HepG2 (cell line): Measurements from ENCODE around the gene TBRG4. TPM values are rescaled to one million over a fixed set of nuclear protein-coding genes. Genes with fewer than 3 reads are reported as not detected.

ENCODE experiments used
- ATAC-seq: fragments of 200-7000 bp; cut with Tn5 transposase; 3 replicates; pipeline ENCODE4 v1.9.1; 2020; ENCODE audit warnings: mild to moderate bottlenecking, moderate library complexity
- BruUV-seq: library from RNA; stranded (reverse); fragments of 400-500 nt; replicated peaks from 2 replicates; lab custom pipeline; 2021; lab: Mats Ljungman, UMichigan
- CTCF ChIA-PET: fragments of 300-600 bp; formaldehyde crosslinking; extraction: SDS; loops from one replicate; lab custom pipeline; 2021; ENCODE audit warnings: low total read pairs, inconsistent platforms, low intra/inter-chr PET ratio; lab: Yijun Ruan, JAX
- POLR2A ChIA-PET: fragments of 350-600 bp; sonication (Branson Sonifier 250); formaldehyde crosslinking; loops from one replicate; lab custom pipeline; 2020; ENCODE audit warnings: antibody characterized with exemption, inconsistent platforms; lab: Yijun Ruan, JAX
- DNase-seq: peaks from one replicate; pipeline ENCODE4 v3.0.0-alpha.2; 2015; ENCODE audit warnings: low spot score
- FAIRE-seq: peaks from 3 replicates; lab custom pipeline; 2011; peaks lifted over from hg19 to GRCh38; lab: Jason Lieb, UNC
- H2AFZ ChIP-seq: one replicate; pipeline ENCODE4 v1.6.1; 2011; ENCODE audit warnings: low read length, inconsistent platforms
- H3K27ac ChIP-seq: fragments of 300-600 bp; 3 replicates; pipeline ENCODE4 v1.8.0; 2011; ENCODE audit warnings: mixed run types, mild to moderate bottlenecking, mixed read lengths, low read length, inconsistent platforms; ENCODE audit not compliant: insufficient read depth; ENCODE audit errors: extremely low read length
- H3K27me3 ChIP-seq, 2 experiments: fragments of 200-600 bp in 1 of 2; 2 replicates in 1 of 2; 3 replicates in 1 of 2; pipeline versions ENCODE4 v1.6.0 to v1.8.0; 2011; ENCODE audit warnings: low read length in 2 of 2, mild to moderate bottlenecking in 2 of 2, moderate library complexity in 2 of 2, inconsistent platforms in 1 of 2; ENCODE audit not compliant: insufficient read depth in 2 of 2, control insufficient read depth in 1 of 2
- H3K36me3 ChIP-seq, 2 experiments: fragments of 200-600 bp in 1 of 2; replicated peaks in 1 of 2; 2 replicates in 1 of 2; 3 replicates in 1 of 2; pipeline versions ENCODE4 v1.5.1 to v1.8.0; 2011; ENCODE audit warnings: low read length in 2 of 2, inconsistent platforms in 1 of 2; ENCODE audit not compliant: insufficient read depth in 2 of 2, control insufficient read depth in 1 of 2
- H3K4me1 ChIP-seq: 2 replicates; pipeline ENCODE4 v1.5.1; 2012; ENCODE audit warnings: low read length, inconsistent platforms; ENCODE audit not compliant: insufficient read depth
- H3K4me2 ChIP-seq: 2 replicates; pipeline ENCODE4 v1.6.0; 2011; ENCODE audit warnings: low read depth, low read length, inconsistent platforms
- H3K4me3 ChIP-seq, 3 experiments: fragments of 200-600 bp in 1 of 3; sonication (generic), shearing (Covaris generic) in 1 of 3; replicated peaks in 1 of 3; 2 replicates each; pipeline ENCODE4 v1.5.1; 2011 to 2016; ENCODE audit warnings: low read length in 3 of 3, inconsistent platforms in 2 of 3, low read depth in 2 of 3, mild to moderate bottlenecking in 2 of 3, control low read depth in 1 of 3, mixed read lengths in 1 of 3; ENCODE audit not compliant: insufficient read depth in 1 of 3
- H3K79me2 ChIP-seq: one replicate; pipeline ENCODE4 v1.6.1; 2011; ENCODE audit warnings: low read length, inconsistent platforms; ENCODE audit not compliant: insufficient read depth
- H3K9ac ChIP-seq: 2 replicates; pipeline ENCODE4 v1.6.0; 2011; ENCODE audit warnings: mild to moderate bottlenecking, low read depth, low read length, inconsistent platforms; ENCODE audit not compliant: insufficient read depth
- H3K9me3 ChIP-seq: 2 replicates; pipeline ENCODE4 v1.5.1; 2012; ENCODE audit warnings: mild to moderate bottlenecking, low read length
- H4K20me1 ChIP-seq: 2 replicates; pipeline ENCODE4 v1.6.0; 2011; ENCODE audit warnings: inconsistent platforms, mild to moderate bottlenecking, low read length, moderate library complexity; ENCODE audit not compliant: insufficient read depth
- DPF2 ChIP-seq: sonication (generic); formaldehyde crosslinking; IDR thresholded peaks from 2 replicates; pipeline ENCODE4 v1.4.0; 2020; ENCODE audit warnings: mild to moderate bottlenecking, low read depth, missing genetic modification reagents, borderline replicate concordance
- HNRNPK ChIP-seq: fragments of 200-400 bp; formaldehyde crosslinking; IDR thresholded peaks from 2 replicates; pipeline ENCODE4 v1.6.1; 2018; ENCODE audit warnings: low read length, low read depth, moderate library complexity, mild to moderate bottlenecking; ENCODE audit not compliant: poor library complexity, severe bottlenecking
- IRF2 ChIP-seq: IDR thresholded peaks from 2 replicates; pipeline ENCODE4 v1.6.1; 2018; ENCODE audit warnings: missing genetic modification reagents, missing compliant biosample characterization
- MYC ChIP-seq: sonication (generic); formaldehyde crosslinking; IDR thresholded peaks from 2 replicates; pipeline ENCODE4 v1.9.0; 2021; ENCODE audit warnings: missing genetic modification reagents, borderline replicate concordance
- RBAK ChIP-seq: sonication (generic); formaldehyde crosslinking; IDR thresholded peaks from 2 replicates; pipeline ENCODE4 v1.5.1; 2020; ENCODE audit warnings: mild to moderate bottlenecking, missing genetic modification reagents
- ZNF260 ChIP-seq: sonication (generic); formaldehyde crosslinking; IDR thresholded peaks from 2 replicates; pipeline ENCODE4 v1.4.0; 2020; ENCODE audit warnings: missing genetic modification reagents, low read depth, mild to moderate bottlenecking, borderline replicate concordance
- ZNF772 ChIP-seq: sonication (generic); formaldehyde crosslinking; IDR thresholded peaks from 2 replicates; pipeline ENCODE4 v1.5.0; 2020; ENCODE audit warnings: mild to moderate bottlenecking, missing genetic modification reagents
- WGBS: methylation state at CpG from one replicate; pipeline ENCODE4 v1.1.6; 2017; ENCODE audit warnings: low lambda C conversion rate; 5-methylcytosine and 5-hydroxymethylcytosine counted together
- in situ Hi-C: cut with HindIII; loops from 2 replicates; pipeline ENCODE4 v1.10.0; 2017; ENCODE audit warnings: low pct_unique_long_range_greater_than_20kb; ENCODE audit not compliant: extremely low pct_ligation_motif_present
- intact Hi-C: fragments of 100-400 bp; cut with micrococcal nuclease; formaldehyde crosslinking; loops from one replicate; pipeline ENCODE4 v1.10.0; 2022; ENCODE audit not compliant: unreplicated experiment
- polyA plus RNA-seq, 8 experiments: library from polyadenylated mRNA; depleted of rRNA in 3 of 8; stranded (reverse) in 7 of 8; unstranded in 1 of 8; fragments of >200 nt; fragmentation: Illumina TruSeq in 4 of 8; extraction: Trizol in 4 of 8; gene quantifications; 2 replicates each; pipeline versions ENCODE4 v1.2.1 to v1.2.3, GENCODE V29; 2011 to 2016; ENCODE audit warnings: low read depth in 4 of 8, missing spikeins in 1 of 8, mixed read lengths in 1 of 8; ENCODE audit not compliant: insufficient read depth in 1 of 8
- total RNA-seq, 5 experiments: library from RNA; depleted of rRNA; stranded (reverse); fragments of >200 nt; fragmentation: Illumina TruSeq; extraction: Trizol; gene quantifications; 2 replicates each; pipeline ENCODE4 v1.2.3, GENCODE V29; 2016; ENCODE audit warnings: low read depth in 1 of 5
- TF ChIP-seq, protein P1 (sequence below), 2 experiments: sonication (generic) in 1 of 2; formaldehyde crosslinking in 1 of 2; IDR thresholded peaks; 2 replicates each; pipeline versions ENCODE4 v1.4.0 to v1.6.1; 2018 to 2020; ENCODE audit warnings: missing genetic modification reagents in 2 of 2, borderline replicate concordance in 1 of 2, low read depth in 1 of 2, mild to moderate bottlenecking in 1 of 2, missing biosample characterization in 1 of 2

Gene TBRG4
- total and polyA plus RNA-seq, 2 of the 13 experiments (the other 11 are each of a cell fraction or from before 2014, with no cell fraction given): 87.8 to 107 TPM

- H2AFZ ChIP-seq: no peak overlapping the region
- TF ChIP-seq ZNF772 (CRISPR knock-in tag): no peak
- TF ChIP-seq, all 625 proteins: peak for 0
- Histone ChIP-seq H3K79me2 (no peaks in the 10 kb centered on the region), H4K20me1 (no peaks in the 10 kb centered on the region), H3K27me3 (peaks cover 7 to 57% of the 10 kb centered on the region in 2 experiments; a peak in 4 of 5 replicates), H3K9ac (no peak overlapping the region), H3K36me3 (no peaks in the 10 kb centered on the region), H3K4me1 (no peaks in the 10 kb centered on the region), H3K4me3 (no peak overlapping the region), H3K27ac (no peak overlapping the region), H3K9me3 (no peaks in the 10 kb centered on the region), H3K4me2 (no peak overlapping the region)
- FAIRE-seq: no peak
- CTCF ChIA-PET: no interaction called here
- no TSS peak for BruUV-seq
- intact Hi-C loops: no loop called here
- DNase-seq: no peak
- no peak for ATAC-seq
- 8% methylated on average over 10 of the region's 10 CpGs for WGBS
- POLR2A ChIA-PET: no interaction called here
- in situ Hi-C loops: loop anchor here (25.0 kb wide), 1 partner anchor 427 kb away; no protein-coding TSS in a partner anchor
These were observed 49.0 kb upstream of the TBRG4 start for GRCh38 chr7:45160417-45160881.

- Histone ChIP-seq H3K9me3 (no peaks in the 10 kb centered on the region), H3K9ac (no peak overlapping the region), H3K79me2 (no peaks in the 10 kb centered on the region), H3K27ac (no peak overlapping the region), H2AFZ (no peak overlapping the region), H3K36me3 (no peaks in the 10 kb centered on the region), H3K4me3 (no peak overlapping the region), H3K4me2 (no peak overlapping the region), H3K27me3 (peaks cover 7 to 57% of the 10 kb centered on the region in 2 experiments; a peak in 4 of 5 replicates), H4K20me1 (no peaks in the 10 kb centered on the region), H3K4me1 (no peaks in the 10 kb centered on the region)
- no peak for DNase-seq
- ChIA-PET CTCF (no interaction called here), POLR2A (no interaction called here)
- TF ChIP-seq, protein P1, sequence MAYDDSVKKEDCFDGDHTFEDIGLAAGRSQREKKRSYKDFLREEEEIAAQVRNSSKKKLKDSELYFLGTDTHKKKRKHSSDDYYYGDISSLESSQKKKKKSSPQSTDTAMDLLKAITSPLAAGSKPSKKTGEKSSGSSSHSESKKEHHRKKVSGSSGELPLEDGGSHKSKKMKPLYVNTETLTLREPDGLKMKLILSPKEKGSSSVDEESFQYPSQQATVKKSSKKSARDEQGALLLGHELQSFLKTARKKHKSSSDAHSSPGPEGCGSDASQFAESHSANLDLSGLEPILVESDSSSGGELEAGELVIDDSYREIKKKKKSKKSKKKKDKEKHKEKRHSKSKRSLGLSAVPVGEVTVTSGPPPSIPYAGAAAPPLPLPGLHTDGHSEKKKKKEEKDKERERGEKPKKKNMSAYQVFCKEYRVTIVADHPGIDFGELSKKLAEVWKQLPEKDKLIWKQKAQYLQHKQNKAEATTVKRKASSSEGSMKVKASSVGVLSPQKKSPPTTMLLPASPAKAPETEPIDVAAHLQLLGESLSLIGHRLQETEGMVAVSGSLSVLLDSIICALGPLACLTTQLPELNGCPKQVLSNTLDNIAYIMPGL (CRISPR knock-in tag; IDR thresholded peaks at IDR 0.05; ENCODE audit: borderline replicate concordance in 1 of 2, low read depth in 1 of 2): no peak
- TF ChIP-seq HNRNPK (no peak), DPF2 (CRISPR knock-in tag) (no peak), MYC (no peak), RBAK (CRISPR knock-in tag) (no peak), ZNF260 (no peak), IRF2 (CRISPR knock-in tag) (no peak)
- no peak for FAIRE-seq
- ATAC-seq: no peak
- WGBS: 27% methylated on average over 3 of the region's 4 CpGs
- in situ Hi-C loops (loop anchor here (25.0 kb wide), 1 partner anchor 428 kb away; no protein-coding TSS in a partner anchor), intact Hi-C loops (loop anchor here (10.0 kb wide), 1 partner anchor 426 kb away; no protein-coding TSS in a partner anchor)
- no TSS peak for BruUV-seq
These were observed 47.8 kb upstream of the TBRG4 start for GRCh38 chr7:45159296-45159695.
